HG03025 (cell line): ENCODE data around the gene PHF2.

Experiments used
- ATAC-seq: cut with Tn5 transposase; IDR thresholded peaks from one replicate; pipeline ENCODE4 v1.9.1; 2021; ENCODE audit warnings: mild to moderate bottlenecking, moderate library complexity; ENCODE audit not compliant: unreplicated experiment, low FRiP score

Gene PHF2

GRCh38 chr9:93598647-93599241 is 22.4 kb downstream of the PHF2 start:
- no peak for ATAC-seq

GRCh38 chr9:93599571-93600403 is 23.4 kb downstream of the PHF2 start:
- no peak for ATAC-seq

GRCh38 chr9:93600504-93600903 is 24.1 kb downstream of the PHF2 start:
- no peak for ATAC-seq

GRCh38 chr9:93601063-93601462 is 24.7 kb downstream of the PHF2 start:
- no peak for ATAC-seq

- no peak for ATAC-seq
Observed at GRCh38 chr9:93601666-93602065, 25.3 kb downstream of the PHF2 start.

GRCh38 chr9:93603011-93603410 is 26.6 kb downstream of the PHF2 start:
- ATAC-seq: no peak

GRCh38 chr9:93603906-93604326 is 27.5 kb downstream of the PHF2 start:
- ATAC-seq: no peak

- no peak for ATAC-seq
Observed at GRCh38 chr9:93606187-93606586, 29.8 kb downstream of the PHF2 start.

- ATAC-seq: no peak
Observed at GRCh38 chr9:93610206-93610605, 33.8 kb downstream of the PHF2 start.

GRCh38 chr9:93612052-93612795 is 35.8 kb downstream of the PHF2 start:
- no peak for ATAC-seq

- ATAC-seq: no peak
Observed at GRCh38 chr9:93612796-93613154, 36.4 kb downstream of the PHF2 start.

- ATAC-seq: no peak
Observed at GRCh38 chr9:93613174-93613573, 36.8 kb downstream of the PHF2 start.

- no peak for ATAC-seq
Observed at GRCh38 chr9:93613791-93614190, 37.4 kb downstream of the PHF2 start.

GRCh38 chr9:93614830-93615468 is 38.6 kb downstream of the PHF2 start:
- ATAC-seq: no peak

GRCh38 chr9:93616044-93616443 is 39.7 kb downstream of the PHF2 start:
- no peak for ATAC-seq

- no peak for ATAC-seq
Observed at GRCh38 chr9:93617273-93617672, 40.9 kb downstream of the PHF2 start.

GRCh38 chr9:93619272-93619775 is 42.9 kb downstream of the PHF2 start:
- no peak for ATAC-seq

GRCh38 chr9:93620041-93620506 is 43.7 kb downstream of the PHF2 start:
- no peak for ATAC-seq

- ATAC-seq: no peak
Observed at GRCh38 chr9:93620881-93621820, 44.8 kb downstream of the PHF2 start.

GRCh38 chr9:93621922-93622321 is 45.5 kb downstream of the PHF2 start:
- ATAC-seq: no peak
